Measurements from ENCODE around the gene TMEM269. TPM values are rescaled to one million over a fixed set of nuclear protein-coding genes. Genes with fewer than 3 reads are reported as not detected.

Gene TMEM269
- total and polyA plus RNA-seq, 9 of the 15 experiments (the other 6 are each of a cell fraction or from before 2014, with no cell fraction given) = 0.09 to 0.49 (median 0.21) TPM

GRCh38 chr1:42816585-42817439, 32.0 kb downstream of the TMEM269 start, which contains the start of the genes ERMAP and SVBP (continued):
- TF ChIP-seq E4F1 (CRISPR knock-in tag; IDR thresholded peaks at IDR 0.05; ENCODE audit: borderline replicate concordance) (no peak), TRIM24 (IDR thresholded peaks at IDR 0.05) (no peak), IRF2 (CRISPR knock-in tag; IDR thresholded peaks at IDR 0.05) (no peak), MTF1 (CRISPR knock-in tag; IDR thresholded peaks at IDR 0.05; ENCODE audit: borderline replicate concordance) (no peak), RAD21 (CRISPR knock-in tag; conservative IDR thresholded peaks at IDR 0.05 in 1 of 2, IDR thresholded peaks at IDR 0.05 in 1 of 2) (peak in 1 of 2 experiments; percentile 5; a peak in 1 of 4 replicates)
- TF ChIP-seq, protein P1, sequence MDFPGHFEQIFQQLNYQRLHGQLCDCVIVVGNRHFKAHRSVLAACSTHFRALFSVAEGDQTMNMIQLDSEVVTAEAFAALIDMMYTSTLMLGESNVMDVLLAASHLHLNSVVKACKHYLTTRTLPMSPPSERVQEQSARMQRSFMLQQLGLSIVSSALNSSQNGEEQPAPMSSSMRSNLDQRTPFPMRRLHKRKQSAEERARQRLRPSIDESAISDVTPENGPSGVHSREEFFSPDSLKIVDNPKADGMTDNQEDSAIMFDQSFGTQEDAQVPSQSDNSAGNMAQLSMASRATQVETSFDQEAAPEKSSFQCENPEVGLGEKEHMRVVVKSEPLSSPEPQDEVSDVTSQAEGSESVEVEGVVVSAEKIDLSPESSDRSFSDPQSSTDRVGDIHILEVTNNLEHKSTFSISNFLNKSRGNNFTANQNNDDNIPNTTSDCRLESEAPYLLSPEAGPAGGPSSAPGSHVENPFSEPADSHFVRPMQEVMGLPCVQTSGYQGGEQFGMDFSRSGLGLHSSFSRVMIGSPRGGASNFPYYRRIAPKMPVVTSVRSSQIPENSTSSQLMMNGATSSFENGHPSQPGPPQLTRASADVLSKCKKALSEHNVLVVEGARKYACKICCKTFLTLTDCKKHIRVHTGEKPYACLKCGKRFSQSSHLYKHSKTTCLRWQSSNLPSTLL (IDR thresholded peaks at IDR 0.05) = no peak
- TF ChIP-seq, protein P2, sequence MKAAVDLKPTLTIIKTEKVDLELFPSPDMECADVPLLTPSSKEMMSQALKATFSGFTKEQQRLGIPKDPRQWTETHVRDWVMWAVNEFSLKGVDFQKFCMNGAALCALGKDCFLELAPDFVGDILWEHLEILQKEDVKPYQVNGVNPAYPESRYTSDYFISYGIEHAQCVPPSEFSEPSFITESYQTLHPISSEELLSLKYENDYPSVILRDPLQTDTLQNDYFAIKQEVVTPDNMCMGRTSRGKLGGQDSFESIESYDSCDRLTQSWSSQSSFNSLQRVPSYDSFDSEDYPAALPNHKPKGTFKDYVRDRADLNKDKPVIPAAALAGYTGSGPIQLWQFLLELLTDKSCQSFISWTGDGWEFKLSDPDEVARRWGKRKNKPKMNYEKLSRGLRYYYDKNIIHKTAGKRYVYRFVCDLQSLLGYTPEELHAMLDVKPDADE (conservative IDR thresholded peaks at IDR 0.05; ENCODE audit: control insufficient read depth, low read depth, low read length) = peak; percentile 48
- TF ChIP-seq, protein P3, sequence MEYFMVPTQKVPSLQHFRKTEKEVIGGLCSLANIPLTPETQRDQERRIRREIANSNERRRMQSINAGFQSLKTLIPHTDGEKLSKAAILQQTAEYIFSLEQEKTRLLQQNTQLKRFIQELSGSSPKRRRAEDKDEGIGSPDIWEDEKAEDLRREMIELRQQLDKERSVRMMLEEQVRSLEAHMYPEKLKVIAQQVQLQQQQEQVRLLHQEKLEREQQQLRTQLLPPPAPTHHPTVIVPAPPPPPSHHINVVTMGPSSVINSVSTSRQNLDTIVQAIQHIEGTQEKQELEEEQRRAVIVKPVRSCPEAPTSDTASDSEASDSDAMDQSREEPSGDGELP (CRISPR knock-in tag; IDR thresholded peaks at IDR 0.05; ENCODE audit: borderline replicate concordance) = peak; percentile 50
